Measurements from ENCODE around the gene JDP2. TPM values are rescaled to one million over a fixed set of nuclear protein-coding genes. Genes with fewer than 3 reads are reported as not detected.
A peak's percentile ranks its signal among the peaks of the same experiment; 100 is the strongest.

Gene JDP2
- total and polyA plus RNA-seq, 3 donors from 2014 or later: 10.7 to 19.0 (median 14.0) TPM

DNA sequence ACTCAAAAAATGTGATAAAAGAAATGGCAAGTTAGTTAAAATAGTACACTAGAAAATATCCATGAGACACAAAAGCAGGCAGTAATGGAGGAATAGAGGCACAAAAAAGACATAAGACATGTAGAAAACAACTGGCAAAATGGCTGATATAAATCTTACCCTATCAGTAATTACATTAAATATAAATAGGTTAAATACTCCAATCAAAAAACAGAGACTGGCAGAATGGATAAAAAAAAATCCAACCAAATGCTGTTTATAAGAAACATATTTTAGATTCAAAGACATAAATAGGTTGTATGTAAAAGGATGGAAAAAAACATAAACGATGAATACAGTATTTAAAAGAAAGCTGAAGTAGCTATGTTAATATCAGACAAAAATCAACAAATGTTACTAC lies 79.1 kb downstream of the JDP2 start:
- no peak for DNase-seq
- WGBS, 2 donors: 86 to 100% methylated on average over 1 of the region's 1 CpG
- no peaks in the 10 kb centered on the region for H3K27me3 ChIP-seq
- H3K9me3 ChIP-seq: no peaks in the 10 kb centered on the region
- H3K27ac ChIP-seq: no peak overlapping the region
- H3K4me1 ChIP-seq: no peaks in the 10 kb centered on the region
- TF ChIP-seq POLR2A (IDR thresholded peaks at IDR 0.05): no peak
- TF ChIP-seq, protein P1, sequence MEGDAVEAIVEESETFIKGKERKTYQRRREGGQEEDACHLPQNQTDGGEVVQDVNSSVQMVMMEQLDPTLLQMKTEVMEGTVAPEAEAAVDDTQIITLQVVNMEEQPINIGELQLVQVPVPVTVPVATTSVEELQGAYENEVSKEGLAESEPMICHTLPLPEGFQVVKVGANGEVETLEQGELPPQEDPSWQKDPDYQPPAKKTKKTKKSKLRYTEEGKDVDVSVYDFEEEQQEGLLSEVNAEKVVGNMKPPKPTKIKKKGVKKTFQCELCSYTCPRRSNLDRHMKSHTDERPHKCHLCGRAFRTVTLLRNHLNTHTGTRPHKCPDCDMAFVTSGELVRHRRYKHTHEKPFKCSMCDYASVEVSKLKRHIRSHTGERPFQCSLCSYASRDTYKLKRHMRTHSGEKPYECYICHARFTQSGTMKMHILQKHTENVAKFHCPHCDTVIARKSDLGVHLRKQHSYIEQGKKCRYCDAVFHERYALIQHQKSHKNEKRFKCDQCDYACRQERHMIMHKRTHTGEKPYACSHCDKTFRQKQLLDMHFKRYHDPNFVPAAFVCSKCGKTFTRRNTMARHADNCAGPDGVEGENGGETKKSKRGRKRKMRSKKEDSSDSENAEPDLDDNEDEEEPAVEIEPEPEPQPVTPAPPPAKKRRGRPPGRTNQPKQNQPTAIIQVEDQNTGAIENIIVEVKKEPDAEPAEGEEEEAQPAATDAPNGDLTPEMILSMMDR (IDR thresholded peaks at IDR 0.05): no peak
- H3K4me3 ChIP-seq: no peak overlapping the region
- H3K36me3 ChIP-seq (ENCODE audit: low read depth, missing control alignments): no peaks in the 10 kb centered on the region
- intact Hi-C loops (cut with DNase I; ENCODE audit: low total_unique reads): no loop called here

- no peaks in the 10 kb centered on the region for H3K4me1 ChIP-seq
- H3K27ac ChIP-seq: no peak overlapping the region
- no peaks in the 10 kb centered on the region for H3K27me3 ChIP-seq
- no peaks in the 10 kb centered on the region for H3K9me3 ChIP-seq
- H3K4me3 ChIP-seq: no peak overlapping the region
- TF ChIP-seq, protein P1 (IDR thresholded peaks at IDR 0.05): no peak
- no peak for TF ChIP-seq POLR2A (IDR thresholded peaks at IDR 0.05)
- no peak for DNase-seq
- H3K36me3 ChIP-seq (ENCODE audit: low read depth, missing control alignments): no peaks in the 10 kb centered on the region
- 91 to 93% methylated on average over 1 of the region's 1 CpG for WGBS, 2 donors
- intact Hi-C loops (cut with DNase I; ENCODE audit: low total_unique reads): no loop called here
These were observed 82.7 kb downstream of the JDP2 start for GRCh38 chr14:75510547-75510946.

DNA sequence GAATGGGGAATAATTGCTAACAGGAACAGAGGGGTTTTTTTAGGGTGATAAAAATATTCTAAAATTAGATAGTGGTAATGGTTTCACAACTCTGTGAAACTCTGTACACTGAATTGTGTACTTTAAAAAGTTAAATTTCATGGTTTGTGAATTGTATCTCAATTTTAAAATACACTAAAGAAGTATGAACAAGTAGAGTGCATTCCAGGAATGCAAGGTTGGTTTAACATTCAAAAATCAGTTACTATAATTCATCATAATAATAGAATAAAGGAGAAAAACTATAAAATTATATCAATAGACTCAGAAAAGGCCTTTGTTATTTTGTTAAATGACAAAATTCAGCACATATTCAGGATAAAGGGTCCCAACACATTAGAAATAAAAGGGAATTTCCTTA lies 83.4 kb downstream of the JDP2 start:
- H3K9me3 ChIP-seq: no peaks in the 10 kb centered on the region
- H3K27me3 ChIP-seq: no peaks in the 10 kb centered on the region
- intact Hi-C loops (cut with DNase I; ENCODE audit: low total_unique reads): no loop called here
- no peak overlapping the region for H3K4me3 ChIP-seq
- DNase-seq: no peak
- no peak overlapping the region for H3K27ac ChIP-seq
- TF ChIP-seq, protein P1 (IDR thresholded peaks at IDR 0.05): no peak
- TF ChIP-seq POLR2A (IDR thresholded peaks at IDR 0.05): no peak
- no peaks in the 10 kb centered on the region for H3K36me3 ChIP-seq (ENCODE audit: low read depth, missing control alignments)
- no peaks in the 10 kb centered on the region for H3K4me1 ChIP-seq

DNA sequence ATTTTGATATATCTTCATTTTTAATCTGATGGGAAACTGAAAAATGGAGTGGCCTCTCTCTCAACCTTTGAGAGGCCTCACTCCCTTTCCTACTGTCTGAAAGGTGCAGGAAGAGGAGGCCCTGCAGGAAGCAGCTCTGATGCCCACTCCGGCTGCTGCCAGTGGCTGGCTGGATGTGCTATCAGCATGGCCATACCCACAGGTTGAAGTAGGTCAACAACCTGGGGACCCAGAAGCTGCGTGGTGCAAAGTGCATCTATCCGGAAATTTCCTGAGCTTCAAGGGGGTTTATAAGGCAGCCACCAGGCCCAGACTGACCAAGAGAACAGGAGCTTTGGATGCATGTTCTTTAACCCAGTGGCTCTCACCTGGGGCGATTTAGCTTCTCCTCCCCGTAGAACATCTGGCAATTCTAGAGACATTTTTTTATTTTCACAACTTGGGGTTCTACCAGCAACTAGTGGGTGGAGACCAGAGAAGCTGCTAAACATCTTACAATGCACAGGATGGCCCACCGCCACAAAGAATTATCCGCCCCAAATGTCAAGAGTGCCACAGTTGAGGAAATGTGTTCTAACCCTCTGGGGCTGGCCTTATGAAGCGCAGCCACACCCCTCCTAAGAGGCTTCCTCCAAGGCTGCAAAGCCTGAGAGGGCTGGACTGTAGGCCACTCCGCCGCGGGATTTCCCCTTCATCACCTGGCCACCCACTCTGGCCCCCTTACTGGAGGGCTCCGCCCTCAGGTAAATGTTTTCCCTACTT lies 86.3 kb downstream of the JDP2 start:
- 68 to 78% methylated on average over 12 of the region's 12 CpGs for WGBS, 2 donors
- Histone ChIP-seq H3K4me3 (peak overlapping the region in 1 of 2 donors; percentile 55), H3K27ac (no peak overlapping the region), H3K9me3 (no peaks in the 10 kb centered on the region), H3K36me3 (ENCODE audit: low read depth, missing control alignments) (no peaks in the 10 kb centered on the region), H3K4me1 (no peaks in the 10 kb centered on the region), H3K27me3 (no peaks in the 10 kb centered on the region)
- intact Hi-C loops (cut with DNase I; ENCODE audit: low total_unique reads): no loop called here
- TF ChIP-seq, protein P1 (IDR thresholded peaks at IDR 0.05): no peak
- no peak for TF ChIP-seq POLR2A (IDR thresholded peaks at IDR 0.05)
- DNase-seq: no peak
